IMR-90 (cell line): ENCODE results near the gene REG1A.

Source experiments
- MAFK ChIP-seq: IDR thresholded peaks from 2 replicates; pipeline ENCODE4 v1.6.1; 2012; ENCODE audit warnings: low read depth, low read length, improper control_type of control experiment
- POLR2A ChIP-seq: IDR thresholded peaks from 2 replicates; pipeline ENCODE4 v1.6.1; 2012; ENCODE audit warnings: mild to moderate bottlenecking, low read depth, low read length
- RCOR1 ChIP-seq: IDR thresholded peaks from 2 replicates; pipeline ENCODE4 v1.6.1; 2012; ENCODE audit warnings: mild to moderate bottlenecking, low read length, improper control_type of control experiment; ENCODE audit not compliant: insufficient replicate concordance
- SMC3 ChIP-seq: fragments of 150-350 bp; IDR thresholded peaks from 2 replicates; pipeline ENCODE4 v1.6.1; 2016; ENCODE audit warnings: low read depth, mild to moderate bottlenecking, antibody characterized with exemption, low read length, moderate library complexity
- TF ChIP-seq, protein P1 (sequence below): fragments of 150-350 bp; IDR thresholded peaks from 2 replicates; pipeline ENCODE4 v1.6.1; 2017; ENCODE audit warnings: mild to moderate bottlenecking, antibody characterized with exemption, low read length, low read depth
- TF ChIP-seq, protein P2 (sequence below): conservative IDR thresholded peaks from 2 replicates; pipeline ENCODE4 v1.5.1; 2012; ENCODE audit warnings: mild to moderate bottlenecking, low read depth, low read length, improper control_type of control experiment

DNA sequence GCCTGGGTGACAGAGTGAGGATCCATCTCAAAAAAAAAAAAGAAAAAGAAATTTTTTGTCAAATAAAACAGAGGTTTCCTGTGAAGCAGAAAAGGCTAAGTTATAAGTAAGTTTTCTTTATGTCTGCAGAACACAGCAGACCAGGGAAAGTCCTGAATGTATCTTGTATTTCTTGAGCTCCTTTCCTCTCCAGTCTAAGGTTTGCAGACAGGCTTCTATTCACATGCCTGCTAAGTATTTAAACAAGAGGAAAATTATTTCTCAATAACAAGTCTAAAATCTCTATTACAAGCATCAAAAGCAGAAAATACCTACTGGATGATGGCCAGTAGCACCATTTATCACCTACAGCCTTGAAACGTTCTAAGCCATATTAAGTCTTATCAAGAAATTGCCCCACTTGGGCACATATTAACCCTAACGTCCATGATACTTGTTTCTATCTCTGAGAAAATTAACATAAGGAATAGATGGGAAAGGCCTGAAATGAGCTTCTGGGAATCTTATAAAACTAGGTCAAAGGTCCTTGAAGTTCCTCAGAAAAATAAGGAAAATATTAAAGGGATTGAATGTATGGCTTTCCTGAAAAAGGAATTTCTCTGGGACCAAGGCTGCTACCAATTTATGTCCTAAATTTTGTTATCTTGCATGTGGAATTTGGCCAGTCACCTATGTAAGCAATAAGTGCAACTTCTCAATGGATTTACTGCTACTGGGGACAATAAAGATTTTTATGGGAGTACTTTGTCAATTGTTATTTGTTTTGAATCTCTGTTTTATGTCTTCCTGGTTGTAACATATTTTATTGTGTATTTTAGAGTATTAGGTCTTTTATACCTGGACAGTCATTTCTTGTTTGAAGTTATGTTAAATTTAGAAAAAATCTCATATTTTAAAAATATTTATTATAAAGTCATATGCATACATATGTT lies 3.0 kb upstream of the REG1A start:
- TF ChIP-seq, protein P1, sequence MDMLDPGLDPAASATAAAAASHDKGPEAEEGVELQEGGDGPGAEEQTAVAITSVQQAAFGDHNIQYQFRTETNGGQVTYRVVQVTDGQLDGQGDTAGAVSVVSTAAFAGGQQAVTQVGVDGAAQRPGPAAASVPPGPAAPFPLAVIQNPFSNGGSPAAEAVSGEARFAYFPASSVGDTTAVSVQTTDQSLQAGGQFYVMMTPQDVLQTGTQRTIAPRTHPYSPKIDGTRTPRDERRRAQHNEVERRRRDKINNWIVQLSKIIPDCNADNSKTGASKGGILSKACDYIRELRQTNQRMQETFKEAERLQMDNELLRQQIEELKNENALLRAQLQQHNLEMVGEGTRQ = no peak
- TF ChIP-seq, protein P2, sequence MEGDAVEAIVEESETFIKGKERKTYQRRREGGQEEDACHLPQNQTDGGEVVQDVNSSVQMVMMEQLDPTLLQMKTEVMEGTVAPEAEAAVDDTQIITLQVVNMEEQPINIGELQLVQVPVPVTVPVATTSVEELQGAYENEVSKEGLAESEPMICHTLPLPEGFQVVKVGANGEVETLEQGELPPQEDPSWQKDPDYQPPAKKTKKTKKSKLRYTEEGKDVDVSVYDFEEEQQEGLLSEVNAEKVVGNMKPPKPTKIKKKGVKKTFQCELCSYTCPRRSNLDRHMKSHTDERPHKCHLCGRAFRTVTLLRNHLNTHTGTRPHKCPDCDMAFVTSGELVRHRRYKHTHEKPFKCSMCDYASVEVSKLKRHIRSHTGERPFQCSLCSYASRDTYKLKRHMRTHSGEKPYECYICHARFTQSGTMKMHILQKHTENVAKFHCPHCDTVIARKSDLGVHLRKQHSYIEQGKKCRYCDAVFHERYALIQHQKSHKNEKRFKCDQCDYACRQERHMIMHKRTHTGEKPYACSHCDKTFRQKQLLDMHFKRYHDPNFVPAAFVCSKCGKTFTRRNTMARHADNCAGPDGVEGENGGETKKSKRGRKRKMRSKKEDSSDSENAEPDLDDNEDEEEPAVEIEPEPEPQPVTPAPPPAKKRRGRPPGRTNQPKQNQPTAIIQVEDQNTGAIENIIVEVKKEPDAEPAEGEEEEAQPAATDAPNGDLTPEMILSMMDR = no peak
- TF ChIP-seq MAFK (no peak), POLR2A (no peak), RCOR1 (no peak), SMC3 (no peak)
